Endometrial microvascular endothelial cells (primary cell): ENCODE measurements around the gene OPHN1. TPM values are rescaled to one million over a fixed set of nuclear protein-coding genes. Genes with fewer than 3 reads are reported as not detected.
"Not testable (repeated sequence)": the region's sequence is repeated elsewhere in the genome, so short reads cannot be mapped to it uniquely, and the experiment has no call there.

Experiments used
- in situ Hi-C: cut with HindIII; loops from 2 replicates; pipeline ENCODE4 v1.10.0; 2017; ENCODE audit warnings: low sequenced_read_pairs, low pct_unique_long_range_greater_than_20kb; ENCODE audit errors: inconsistent ontology term
- total RNA-seq: library from RNA; depleted of rRNA; stranded (reverse); fragments of >200 nt; gene quantifications from one replicate; pipeline ENCODE4 v1.2.3, GENCODE V29; 2015; ENCODE audit errors: inconsistent ontology term

OPHN1 gene
- total RNA-seq, 1 donor from 2014 or later = 8.5 TPM

- in situ Hi-C loops = no loop called here
Observed at GRCh38 chrX:68383540-68383939, 49.8 kb downstream of the OPHN1 start.

GRCh38 chrX:68377579-68377978, 55.7 kb downstream of the OPHN1 start:
- in situ Hi-C loops = not testable (repeated sequence)

- in situ Hi-C loops = no loop called here
Observed at GRCh38 chrX:68376373-68376772, 56.9 kb downstream of the OPHN1 start.

- in situ Hi-C loops = no loop called here
Observed at GRCh38 chrX:68375803-68376202, 57.5 kb downstream of the OPHN1 start.

- in situ Hi-C loops = no loop called here
Observed at GRCh38 chrX:68372665-68373064, 60.6 kb downstream of the OPHN1 start.

- in situ Hi-C loops = no loop called here
Observed at GRCh38 chrX:68369559-68369958, 63.7 kb downstream of the OPHN1 start.

GRCh38 chrX:68365341-68365740, 68.0 kb downstream of the OPHN1 start:
- in situ Hi-C loops = no loop called here

GRCh38 chrX:68363984-68364383, 69.3 kb downstream of the OPHN1 start:
- in situ Hi-C loops = no loop called here

- in situ Hi-C loops = no loop called here
Observed at GRCh38 chrX:68358679-68359078, 74.6 kb downstream of the OPHN1 start.

- in situ Hi-C loops = no loop called here
Observed at GRCh38 chrX:68355629-68355920, 77.7 kb downstream of the OPHN1 start.

GRCh38 chrX:68354879-68355628, 78.2 kb downstream of the OPHN1 start:
- in situ Hi-C loops = no loop called here

- in situ Hi-C loops = no loop called here
Observed at GRCh38 chrX:68345025-68345424, 88.3 kb downstream of the OPHN1 start.

- in situ Hi-C loops = no loop called here
Observed at GRCh38 chrX:68343551-68343950, 89.7 kb downstream of the OPHN1 start.

GRCh38 chrX:68332201-68332731, 101.0 kb downstream of the OPHN1 start:
- in situ Hi-C loops = no loop called here

- in situ Hi-C loops = not testable (repeated sequence)
Observed at GRCh38 chrX:68326841-68327240, 106.5 kb downstream of the OPHN1 start.

GRCh38 chrX:68307769-68308168, 125.5 kb downstream of the OPHN1 start:
- in situ Hi-C loops = no loop called here

GRCh38 chrX:68304602-68305001, 128.7 kb downstream of the OPHN1 start:
- in situ Hi-C loops = no loop called here

GRCh38 chrX:68299898-68300297, 133.4 kb downstream of the OPHN1 start:
- in situ Hi-C loops = no loop called here

- in situ Hi-C loops = no loop called here
Observed at GRCh38 chrX:68292471-68292870, 140.8 kb downstream of the OPHN1 start.

GRCh38 chrX:68288127-68288526, 145.2 kb downstream of the OPHN1 start:
- in situ Hi-C loops = no loop called here

- in situ Hi-C loops = no loop called here
Observed at GRCh38 chrX:68287419-68287818, 145.9 kb downstream of the OPHN1 start.
